ENCODE results near the gene EYA3. TPM values are rescaled to one million over a fixed set of nuclear protein-coding genes. Genes with fewer than 3 reads are reported as not detected.

Gene EYA3
- total RNA-seq, 4 donors from 2014 or later, result 8.2 to 11.9 (median 8.7) TPM

DNA sequence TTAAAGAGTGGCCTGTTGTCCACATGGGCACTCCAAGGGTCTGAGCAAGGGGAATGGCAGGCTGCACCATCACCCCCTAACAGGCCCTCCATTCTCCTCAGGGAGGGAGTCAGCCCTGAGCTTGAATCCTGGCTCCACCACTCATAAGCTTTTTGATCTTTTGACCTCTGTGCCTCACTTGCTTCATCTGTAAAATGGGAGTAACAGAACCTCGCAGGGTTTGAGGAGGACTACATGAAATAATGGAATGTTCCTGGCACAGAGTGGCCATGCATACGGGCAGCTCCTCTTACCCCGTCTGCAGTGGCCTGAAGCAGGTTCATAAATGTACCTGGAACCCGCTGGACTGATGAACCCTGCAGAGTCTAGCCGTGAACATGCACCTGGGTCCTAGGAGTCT is 130.8 kb downstream of the EYA3 start:
- intact Hi-C loops (cut with DNase I), result no loop called here
- H3K9me3 ChIP-seq, result no peaks in the 10 kb centered on the region
- peaks cover 0 to under 1% (median 0%) of the 10 kb centered on the region in 4 donors for H3K36me3 ChIP-seq
- DNase-seq (ENCODE audit: extremely low spot score), result no peak
- TF ChIP-seq POLR2A (IDR thresholded peaks at IDR 0.05; ENCODE audit: low read depth) (no peak), EP300 (IDR thresholded peaks at IDR 0.05) (no peak), POLR2AphosphoS5 (IDR thresholded peaks at IDR 0.05) (no peak)
- TF ChIP-seq, protein P1, sequence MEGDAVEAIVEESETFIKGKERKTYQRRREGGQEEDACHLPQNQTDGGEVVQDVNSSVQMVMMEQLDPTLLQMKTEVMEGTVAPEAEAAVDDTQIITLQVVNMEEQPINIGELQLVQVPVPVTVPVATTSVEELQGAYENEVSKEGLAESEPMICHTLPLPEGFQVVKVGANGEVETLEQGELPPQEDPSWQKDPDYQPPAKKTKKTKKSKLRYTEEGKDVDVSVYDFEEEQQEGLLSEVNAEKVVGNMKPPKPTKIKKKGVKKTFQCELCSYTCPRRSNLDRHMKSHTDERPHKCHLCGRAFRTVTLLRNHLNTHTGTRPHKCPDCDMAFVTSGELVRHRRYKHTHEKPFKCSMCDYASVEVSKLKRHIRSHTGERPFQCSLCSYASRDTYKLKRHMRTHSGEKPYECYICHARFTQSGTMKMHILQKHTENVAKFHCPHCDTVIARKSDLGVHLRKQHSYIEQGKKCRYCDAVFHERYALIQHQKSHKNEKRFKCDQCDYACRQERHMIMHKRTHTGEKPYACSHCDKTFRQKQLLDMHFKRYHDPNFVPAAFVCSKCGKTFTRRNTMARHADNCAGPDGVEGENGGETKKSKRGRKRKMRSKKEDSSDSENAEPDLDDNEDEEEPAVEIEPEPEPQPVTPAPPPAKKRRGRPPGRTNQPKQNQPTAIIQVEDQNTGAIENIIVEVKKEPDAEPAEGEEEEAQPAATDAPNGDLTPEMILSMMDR (IDR thresholded peaks at IDR 0.05), result no peak
- H3K4me3 ChIP-seq, result no peak overlapping the region
- 96% methylated on average over 5 of the region's 5 CpGs for WGBS
- no peak overlapping the region for H3K27ac ChIP-seq (replicated peaks in 1 of 4)
- H3K27me3 ChIP-seq, result no peaks in the 10 kb centered on the region
- peaks cover 21 to 34% (median 29%) of the 10 kb centered on the region in 4 donors for H3K4me1 ChIP-seq

DNA sequence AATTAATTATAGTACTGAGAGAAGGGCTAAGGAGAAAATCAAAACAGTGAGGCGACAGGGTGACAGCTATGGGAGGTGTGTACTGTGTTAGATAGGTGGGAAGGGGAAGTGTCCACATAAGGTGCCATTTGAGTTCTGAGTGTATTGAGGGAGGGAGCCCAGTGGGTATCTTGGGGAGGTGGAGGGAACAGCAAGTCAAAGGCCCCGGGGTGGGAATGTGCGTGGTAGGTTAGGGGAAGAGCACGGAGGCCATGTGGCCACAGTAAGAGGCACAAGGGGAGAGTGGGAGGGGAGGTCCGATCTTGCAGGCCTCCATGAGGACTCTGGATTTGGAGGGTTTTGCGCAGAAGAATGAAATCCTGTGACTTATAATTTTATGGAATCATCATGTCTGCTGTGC is 131.6 kb downstream of the EYA3 start:
- Histone ChIP-seq H3K36me3 (no peaks in the 10 kb centered on the region), H3K27ac (replicated peaks in 1 of 4) (no peak overlapping the region), H3K27me3 (no peaks in the 10 kb centered on the region), H3K4me1 (peaks cover 21 to 32% (median 28%) of the 10 kb centered on the region in 4 donors), H3K4me3 (no peak overlapping the region), H3K9me3 (no peaks in the 10 kb centered on the region)
- WGBS, result 79% methylated on average over 6 of the region's 6 CpGs
- intact Hi-C loops (cut with DNase I), result no loop called here
- TF ChIP-seq, protein P1 (IDR thresholded peaks at IDR 0.05), result no peak
- TF ChIP-seq POLR2A (IDR thresholded peaks at IDR 0.05; ENCODE audit: low read depth) (no peak), EP300 (IDR thresholded peaks at IDR 0.05) (no peak), POLR2AphosphoS5 (IDR thresholded peaks at IDR 0.05) (no peak)
- no peak for DNase-seq (ENCODE audit: extremely low spot score)

DNA sequence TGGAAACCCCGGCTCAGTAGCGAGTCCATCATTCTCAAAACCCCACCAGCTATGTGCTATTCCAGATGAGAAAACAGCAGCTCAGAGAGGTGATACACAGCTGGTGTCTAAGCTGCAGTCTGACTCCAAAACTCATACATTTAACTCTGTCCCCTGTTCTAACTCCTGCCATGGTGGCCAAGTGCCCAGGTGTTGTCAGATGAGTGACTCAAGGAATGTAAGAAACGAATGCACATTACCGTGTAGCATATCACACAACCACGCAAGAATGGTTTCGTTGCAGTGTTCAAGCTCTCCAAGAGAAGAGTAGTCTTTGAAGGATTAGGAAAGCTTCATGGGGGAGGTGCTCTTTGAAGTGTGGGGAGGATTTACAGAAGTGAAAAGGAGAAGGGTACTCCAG is 133.3 kb downstream of the EYA3 start:
- intact Hi-C loops (cut with DNase I), result no loop called here
- Histone ChIP-seq H3K9me3 (no peaks in the 10 kb centered on the region), H3K27me3 (no peaks in the 10 kb centered on the region), H3K36me3 (no peaks in the 10 kb centered on the region), H3K27ac (replicated peaks in 1 of 4) (no peak overlapping the region), H3K4me1 (peaks cover 6 to 15% (median 11%) of the 10 kb centered on the region in 4 donors), H3K4me3 (no peak overlapping the region)
- TF ChIP-seq, protein P1 (IDR thresholded peaks at IDR 0.05), result no peak
- no peak for TF ChIP-seq POLR2A (IDR thresholded peaks at IDR 0.05; ENCODE audit: low read depth)
- no peak for TF ChIP-seq POLR2AphosphoS5 (IDR thresholded peaks at IDR 0.05)
- 83% methylated on average over 6 of the region's 6 CpGs for WGBS
- no peak for DNase-seq (ENCODE audit: extremely low spot score)

DNA sequence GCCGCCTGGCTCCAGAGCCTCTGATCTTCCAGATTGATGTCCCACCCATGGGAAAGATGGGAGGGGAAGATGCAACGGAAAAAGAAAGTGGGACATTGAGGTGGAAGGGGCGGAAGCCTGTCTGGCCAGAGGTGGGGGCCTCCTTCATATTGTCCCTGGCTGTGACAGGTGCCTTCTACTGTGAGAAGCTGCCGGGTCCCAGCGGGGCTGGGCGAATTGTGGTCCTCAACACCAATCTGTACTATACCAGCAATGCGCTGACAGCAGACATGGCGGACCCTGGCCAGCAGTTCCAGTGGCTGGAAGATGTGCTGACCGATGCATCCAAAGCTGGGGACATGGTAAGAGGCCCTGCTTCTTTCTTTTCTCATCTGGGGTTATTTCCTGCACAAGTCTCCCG is 134.2 kb downstream of the EYA3 start:
- intact Hi-C loops (cut with DNase I), result no loop called here
- no peak for DNase-seq (ENCODE audit: extremely low spot score)
- 93% methylated on average over 10 of the region's 10 CpGs for WGBS
- Histone ChIP-seq H3K9me3 (no peaks in the 10 kb centered on the region), H3K4me1 (peaks cover 5 to 11% (median 6%) of the 10 kb centered on the region in 4 donors), H3K4me3 (no peak overlapping the region), H3K27ac (replicated peaks in 1 of 4) (no peak overlapping the region), H3K27me3 (no peaks in the 10 kb centered on the region), H3K36me3 (no peaks in the 10 kb centered on the region)
- TF ChIP-seq EP300 (IDR thresholded peaks at IDR 0.05) (no peak), POLR2A (IDR thresholded peaks at IDR 0.05; ENCODE audit: low read depth) (no peak), POLR2AphosphoS5 (IDR thresholded peaks at IDR 0.05) (no peak)
- TF ChIP-seq, protein P1 (IDR thresholded peaks at IDR 0.05), result no peak

DNA sequence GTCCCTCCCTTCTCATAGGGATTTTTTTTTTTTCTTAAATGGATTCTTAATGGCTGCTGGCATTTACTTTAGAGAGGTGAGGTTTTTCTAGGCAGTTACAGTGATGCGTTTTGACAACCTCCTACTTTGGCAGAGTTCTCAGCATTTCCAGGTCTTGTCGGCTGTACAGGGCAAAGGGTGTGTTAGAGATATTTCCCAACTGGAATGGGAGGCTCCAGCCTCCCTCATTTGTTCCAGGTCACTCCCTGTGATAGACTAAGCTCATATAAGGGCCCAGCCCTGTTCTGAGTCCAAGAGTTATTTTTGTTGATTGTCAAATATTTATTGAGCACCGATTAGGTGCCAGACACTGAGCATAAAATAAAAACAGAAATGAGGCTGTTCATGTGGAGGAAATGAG is 136.3 kb downstream of the EYA3 start:
- H3K27me3 ChIP-seq, result no peaks in the 10 kb centered on the region
- H3K36me3 ChIP-seq, result no peaks in the 10 kb centered on the region
- no peak overlapping the region for H3K27ac ChIP-seq (replicated peaks in 1 of 4)
- 66% methylated on average over 3 of the region's 3 CpGs for WGBS
- no peak overlapping the region for H3K4me3 ChIP-seq
- no peaks in the 10 kb centered on the region for H3K9me3 ChIP-seq
- H3K4me1 ChIP-seq, result no peaks in the 10 kb centered on the region
- DNase-seq (ENCODE audit: extremely low spot score), result no peak
- TF ChIP-seq POLR2A (IDR thresholded peaks at IDR 0.05; ENCODE audit: low read depth) (no peak), POLR2AphosphoS5 (IDR thresholded peaks at IDR 0.05) (no peak), EP300 (IDR thresholded peaks at IDR 0.05) (no peak)
- TF ChIP-seq, protein P1 (IDR thresholded peaks at IDR 0.05), result no peak
- intact Hi-C loops (cut with DNase I), result no loop called here
